ENCODE results near the gene VPS45.
"Not testable (repeated sequence)": the region's sequence is repeated elsewhere in the genome, so short reads cannot be mapped to it uniquely, and the experiment has no call there.

VPS45 gene

DNA sequence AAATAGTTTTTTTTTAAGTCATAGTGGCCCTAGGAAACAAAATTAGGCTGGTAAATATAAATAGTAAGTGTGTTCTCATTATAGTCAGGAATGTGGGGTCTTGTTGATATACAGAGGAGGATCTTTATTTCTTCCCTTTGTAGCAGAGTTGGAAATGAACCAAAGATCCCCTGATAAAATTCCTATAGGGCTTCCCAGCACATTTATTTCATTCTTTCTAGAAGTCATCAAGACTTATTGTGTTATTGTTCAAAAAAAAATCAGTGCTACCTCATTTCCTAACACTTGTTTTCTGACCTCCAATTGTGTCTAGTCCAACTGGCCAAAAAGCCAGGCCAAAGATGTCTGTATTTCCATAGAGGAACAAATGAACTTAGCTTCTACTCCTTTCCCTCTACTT is 74.5 kb downstream of the VPS45 start:
- Histone ChIP-seq H3K4me3 (ENCODE audit: low read depth in 1 of 2, low read length in 1 of 2) (no peak overlapping the region), H3K27me3 (peaks cover 11% of the 10 kb centered on the region), H3K27ac (no peak overlapping the region), H3K4me1 (ENCODE audit: control insufficient read depth in 1 of 2, insufficient read depth in 1 of 2, low read depth in 1 of 2, low read length in 1 of 2) (peaks cover 0 to 5% of the 10 kb centered on the region in 2 experiments), H3K36me3 (no peaks in the 10 kb centered on the region), H3K9me3 (no peaks in the 10 kb centered on the region)
- TF ChIP-seq, protein P1, sequence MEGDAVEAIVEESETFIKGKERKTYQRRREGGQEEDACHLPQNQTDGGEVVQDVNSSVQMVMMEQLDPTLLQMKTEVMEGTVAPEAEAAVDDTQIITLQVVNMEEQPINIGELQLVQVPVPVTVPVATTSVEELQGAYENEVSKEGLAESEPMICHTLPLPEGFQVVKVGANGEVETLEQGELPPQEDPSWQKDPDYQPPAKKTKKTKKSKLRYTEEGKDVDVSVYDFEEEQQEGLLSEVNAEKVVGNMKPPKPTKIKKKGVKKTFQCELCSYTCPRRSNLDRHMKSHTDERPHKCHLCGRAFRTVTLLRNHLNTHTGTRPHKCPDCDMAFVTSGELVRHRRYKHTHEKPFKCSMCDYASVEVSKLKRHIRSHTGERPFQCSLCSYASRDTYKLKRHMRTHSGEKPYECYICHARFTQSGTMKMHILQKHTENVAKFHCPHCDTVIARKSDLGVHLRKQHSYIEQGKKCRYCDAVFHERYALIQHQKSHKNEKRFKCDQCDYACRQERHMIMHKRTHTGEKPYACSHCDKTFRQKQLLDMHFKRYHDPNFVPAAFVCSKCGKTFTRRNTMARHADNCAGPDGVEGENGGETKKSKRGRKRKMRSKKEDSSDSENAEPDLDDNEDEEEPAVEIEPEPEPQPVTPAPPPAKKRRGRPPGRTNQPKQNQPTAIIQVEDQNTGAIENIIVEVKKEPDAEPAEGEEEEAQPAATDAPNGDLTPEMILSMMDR (IDR thresholded peaks at IDR 0.05), result no peak

DNA sequence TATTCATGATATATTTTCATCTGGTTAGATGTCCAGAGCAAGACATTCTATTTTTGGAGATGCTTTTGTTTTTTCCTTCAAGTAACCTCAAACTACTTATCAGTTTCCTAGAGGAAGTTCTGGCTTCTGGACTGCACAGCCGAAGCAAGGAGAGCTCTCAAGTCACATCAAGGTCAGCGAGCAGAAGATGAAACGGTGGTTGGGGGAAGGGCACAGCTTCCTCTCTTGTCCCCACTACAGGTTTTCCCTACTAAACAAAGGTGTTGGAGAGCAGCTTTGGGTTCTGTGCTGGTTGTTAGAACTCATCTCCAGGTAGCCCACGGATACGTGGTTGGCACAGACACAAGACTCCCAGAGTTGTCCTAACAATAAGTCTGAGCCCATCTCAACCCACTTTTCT is 77.0 kb downstream of the VPS45 start:
- H3K9me3 ChIP-seq, result no peaks in the 10 kb centered on the region
- peaks cover 9 to 15% of the 10 kb centered on the region in 2 experiments for H3K4me1 ChIP-seq (ENCODE audit: control insufficient read depth in 1 of 2, insufficient read depth in 1 of 2, low read depth in 1 of 2, low read length in 1 of 2)
- H3K4me3 ChIP-seq (ENCODE audit: low read depth in 1 of 2, low read length in 1 of 2), result no peak overlapping the region
- no peak overlapping the region for H3K27ac ChIP-seq
- TF ChIP-seq, protein P1 (IDR thresholded peaks at IDR 0.05), result no peak
- H3K27me3 ChIP-seq, result peaks cover 36% of the 10 kb centered on the region
- H3K36me3 ChIP-seq, result no peaks in the 10 kb centered on the region

DNA sequence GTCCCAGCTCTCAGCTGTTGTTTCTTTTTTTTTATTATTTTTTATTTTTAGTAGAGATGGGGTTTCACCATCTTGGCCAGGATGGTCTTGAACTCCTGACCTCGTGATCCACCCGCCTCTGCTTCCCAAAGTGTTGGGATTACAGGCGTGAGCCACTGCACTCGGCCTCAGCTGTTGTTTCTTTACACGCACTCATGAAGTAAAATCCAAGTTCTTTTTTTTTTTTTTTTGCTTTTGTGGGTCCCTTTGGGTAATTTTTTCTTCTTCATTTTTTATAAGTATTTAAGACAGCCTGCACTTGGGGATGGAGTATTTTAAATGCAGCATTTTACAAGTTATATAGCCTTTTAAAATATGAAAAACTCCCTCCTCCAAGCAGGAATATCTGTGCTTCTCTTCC is 78.4 kb downstream of the VPS45 start:
- not testable (repeated sequence) for H3K36me3 ChIP-seq; H3K4me3 ChIP-seq (ENCODE audit: low read depth in 1 of 2, low read length in 1 of 2); H3K9me3 ChIP-seq; H3K27ac ChIP-seq
- Histone ChIP-seq H3K27me3 (peaks cover 36% of the 10 kb centered on the region), H3K4me1 (ENCODE audit: control insufficient read depth in 1 of 2, insufficient read depth in 1 of 2, low read depth in 1 of 2, low read length in 1 of 2) (peaks cover 15% of the 10 kb centered on the region in 2 experiments)

DNA sequence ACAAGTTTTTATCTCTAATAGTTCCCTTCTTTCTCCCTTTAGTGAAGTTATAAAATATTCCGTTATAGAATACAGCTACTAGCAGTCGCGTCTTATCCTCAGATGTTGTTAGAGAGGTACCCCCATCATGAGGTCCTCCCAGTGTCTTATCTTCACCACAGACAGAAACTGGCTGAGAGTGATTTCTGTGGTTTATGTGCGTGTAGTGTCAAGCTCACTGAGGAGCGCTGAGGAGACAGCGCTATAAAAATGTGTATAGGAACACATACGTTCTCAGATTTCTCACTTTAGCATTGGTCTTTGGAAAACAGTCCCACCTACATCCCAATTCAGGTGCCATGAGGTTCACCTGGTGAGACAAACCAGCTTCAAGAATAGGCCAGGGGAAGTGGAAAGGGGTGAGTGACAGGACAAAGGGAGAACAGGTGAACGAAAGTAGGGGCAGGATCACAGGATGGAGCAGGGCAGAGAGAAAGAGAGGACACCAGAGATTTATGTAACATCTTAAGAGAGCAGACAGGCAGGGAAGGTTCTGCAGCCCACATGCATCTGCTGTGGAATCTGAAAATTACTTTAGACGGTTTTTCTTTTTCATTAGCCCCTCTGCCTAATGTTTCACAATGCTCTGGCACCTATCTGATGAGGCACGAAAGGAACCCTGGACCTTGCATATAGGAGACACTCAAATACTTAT is 79.4 kb downstream of the VPS45 start:
- peaks cover 4% of the 10 kb centered on the region for H3K36me3 ChIP-seq
- H3K27ac ChIP-seq, result no peak overlapping the region
- TF ChIP-seq, protein P1 (IDR thresholded peaks at IDR 0.05), result no peak
- peaks cover 25% of the 10 kb centered on the region in 2 experiments for H3K4me1 ChIP-seq (ENCODE audit: control insufficient read depth in 1 of 2, insufficient read depth in 1 of 2, low read depth in 1 of 2, low read length in 1 of 2)
- peaks cover 45% of the 10 kb centered on the region for H3K27me3 ChIP-seq
- H3K4me3 ChIP-seq (ENCODE audit: low read depth in 1 of 2, low read length in 1 of 2), result no peak overlapping the region
- no peaks in the 10 kb centered on the region for H3K9me3 ChIP-seq

DNA sequence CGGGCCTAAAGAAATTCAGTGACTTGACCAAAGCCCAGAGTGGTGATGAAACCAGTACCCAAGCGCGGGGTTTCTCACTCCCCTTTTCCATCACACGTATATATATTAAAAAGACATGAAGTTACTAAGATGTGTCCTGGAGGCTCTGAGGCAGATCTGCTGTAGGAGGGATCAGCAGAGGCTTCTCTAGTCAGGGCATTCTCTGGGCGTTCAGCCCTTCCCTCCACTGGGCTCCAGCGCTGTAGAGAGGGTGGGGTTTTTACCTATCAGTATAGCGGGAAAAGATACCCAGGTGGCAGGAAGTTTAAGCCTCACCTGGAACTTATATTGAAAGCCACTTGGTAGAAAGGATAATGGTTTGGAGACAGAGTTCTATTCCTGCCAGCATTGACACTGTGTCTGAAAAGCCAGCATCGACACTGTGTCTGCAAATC is 81.3 kb downstream of the VPS45 start:
- Histone ChIP-seq H3K9me3 (no peaks in the 10 kb centered on the region), H3K4me3 (ENCODE audit: low read depth in 1 of 2, low read length in 1 of 2) (peak overlapping the region; percentile 66 to 78), H3K36me3 (peaks cover 22% of the 10 kb centered on the region), H3K27ac (peak overlapping the region; percentile 88), H3K27me3 (peaks cover 64% of the 10 kb centered on the region), H3K4me1 (ENCODE audit: control insufficient read depth in 1 of 2, insufficient read depth in 1 of 2, low read depth in 1 of 2, low read length in 1 of 2) (peaks cover 29 to 42% of the 10 kb centered on the region in 2 experiments)
- TF ChIP-seq, protein P1 (IDR thresholded peaks at IDR 0.05), result no peak

DNA sequence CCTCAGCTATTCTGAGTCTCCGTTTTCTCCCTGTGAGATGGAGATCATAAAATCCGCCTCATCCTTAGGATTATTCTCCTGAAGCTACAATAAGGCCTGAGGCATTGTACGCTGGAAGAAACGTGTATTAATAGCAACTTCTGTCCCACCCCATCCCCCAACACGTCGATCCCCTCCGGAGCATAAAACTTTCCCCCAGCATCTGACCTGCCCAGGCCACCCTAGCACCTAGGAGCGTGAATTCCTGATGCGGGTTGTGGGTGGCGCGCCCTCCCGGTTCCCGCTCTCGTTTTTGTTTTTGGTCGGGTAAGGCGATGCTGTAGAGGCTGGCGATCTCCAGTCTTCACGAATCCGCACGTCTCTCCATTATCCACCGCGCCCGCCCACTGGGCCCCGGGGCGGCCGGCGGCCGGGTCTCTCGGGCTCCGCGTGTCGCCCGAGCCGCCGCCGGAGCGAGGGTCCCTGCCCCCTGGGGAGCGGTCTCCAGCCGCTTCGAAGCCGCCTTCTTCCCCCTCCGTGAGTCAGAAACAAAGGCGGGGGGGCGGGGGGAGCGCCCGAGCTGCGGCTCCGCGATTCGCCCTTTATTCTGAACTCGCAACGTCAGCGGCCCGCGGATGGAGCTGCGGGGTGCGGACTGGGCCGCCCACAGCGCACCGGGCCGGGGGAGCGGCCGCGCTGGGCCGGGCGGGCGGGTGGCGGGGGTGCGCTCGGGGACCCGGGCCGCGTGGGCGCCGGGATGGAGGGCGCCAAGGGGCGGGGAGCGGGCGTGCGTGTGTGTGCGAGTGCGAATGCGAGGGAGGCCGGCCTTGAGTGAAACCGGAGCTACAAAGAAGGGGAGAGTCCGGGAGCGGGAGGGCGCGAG is 81.9 kb downstream of the VPS45 start, which contains the start of gene PLEKHO1:
TSS of gene PLEKHO1 (plus strand) at position 646 of the 862 bp plus-strand sequence. CDS start 342 bp downstream, outside the sequence.
- peak within 1 kb of the TSS; percentile 88 for H3K27ac ChIP-seq
- TF ChIP-seq, protein P1 (IDR thresholded peaks at IDR 0.05), result peak; percentile 38
- peaks cover 29 to 46% of the 10 kb centered on the region in 2 experiments for H3K4me1 ChIP-seq (ENCODE audit: control insufficient read depth in 1 of 2, insufficient read depth in 1 of 2, low read depth in 1 of 2, low read length in 1 of 2)
- peak within 1 kb of the TSS; percentile 66 to 78 for H3K4me3 ChIP-seq (ENCODE audit: low read depth in 1 of 2, low read length in 1 of 2)
- peaks cover 28% of the 10 kb centered on the region for H3K36me3 ChIP-seq
- no peaks in the 10 kb centered on the region for H3K9me3 ChIP-seq
- H3K27me3 ChIP-seq, result peaks cover 70% of the 10 kb centered on the region
